GM23338 (cell line): ENCODE measurements around the gene SEC61G. TPM values are rescaled to one million over a fixed set of nuclear protein-coding genes. Genes with fewer than 3 reads are reported as not detected.

ENCODE experiments used
- ATAC-seq: fragments of 200-7000 bp; cut with Tn5 transposase; 3 replicates; pipeline ENCODE4 v1.9.1; 2020
- DNase-seq: peaks from one replicate; pipeline ENCODE4 v3.0.0-alpha.2; 2015; ENCODE audit warnings: low spot score
- H2AFZ ChIP-seq: fragments of 200-600 bp; sonication (generic); 2 replicates; pipeline ENCODE4 v1.8.0; 2016; ENCODE audit warnings: antibody characterized with exemption, mild to moderate bottlenecking, moderate library complexity
- H3F3A ChIP-seq: fragments of 200-600 bp; sonication (generic); replicated peaks from 2 replicates; pipeline ENCODE4 v1.8.0; 2017; ENCODE audit warnings: antibody characterized with exemption, mixed run types, low read depth
- H3K27ac ChIP-seq: fragments of 200-600 bp; sonication (generic); 2 replicates; pipeline ENCODE4 v1.6.1; 2016; ENCODE audit warnings: low read depth
- H3K27me3 ChIP-seq: fragments of 200-600 bp; sonication (generic); 2 replicates; pipeline ENCODE4 v1.8.0; 2016; ENCODE audit warnings: mild to moderate bottlenecking, mixed run types, moderate library complexity; ENCODE audit not compliant: insufficient read depth
- H3K36me3 ChIP-seq: fragments of 200-600 bp; sonication (generic); 2 replicates; pipeline ENCODE4 v1.8.0; 2016; ENCODE audit warnings: mild to moderate bottlenecking; ENCODE audit not compliant: insufficient read depth
- H3K4me1 ChIP-seq: fragments of 200-600 bp; sonication (generic); 2 replicates; pipeline ENCODE4 v1.8.0; 2016; ENCODE audit warnings: mild to moderate bottlenecking, moderate library complexity; ENCODE audit not compliant: insufficient read depth
- H3K4me2 ChIP-seq: fragments of 200-600 bp; sonication (generic); 2 replicates; pipeline ENCODE4 v1.7.1; 2017; ENCODE audit warnings: mixed run types
- H3K4me3 ChIP-seq: fragments of 200-600 bp; sonication (generic); 2 replicates; pipeline ENCODE4 v1.6.1; 2016; ENCODE audit warnings: mixed run types
- H3K79me2 ChIP-seq: fragments of 200-600 bp; sonication (generic); replicated peaks from 2 replicates; pipeline ENCODE4 v1.8.0; 2017; ENCODE audit warnings: mild to moderate bottlenecking; ENCODE audit not compliant: insufficient read depth
- H3K9me2 ChIP-seq: fragments of 200-600 bp; sonication (generic); 2 replicates; pipeline ENCODE4 v1.8.0; 2017; ENCODE audit not compliant: insufficient read depth
- H4K20me1 ChIP-seq: fragments of 200-600 bp; sonication (generic); replicated peaks from 2 replicates; pipeline ENCODE4 v1.8.0; 2017; ENCODE audit warnings: mild to moderate bottlenecking; ENCODE audit not compliant: insufficient read depth
- H3K27ac Mint-ChIP-seq: 2 replicates; pipeline ENCODE4 v1.8.0; 2020; ENCODE audit warnings: inconsistent platforms, mild to moderate bottlenecking, moderate library complexity, mixed read lengths
- H3K27me3 Mint-ChIP-seq: 3 replicates; pipeline ENCODE4 v1.8.0; 2022; ENCODE audit warnings: low read depth, mild to moderate bottlenecking, moderate library complexity, mixed read lengths, inconsistent platforms; ENCODE audit not compliant: insufficient read depth, poor library complexity
- H3K36me3 Mint-ChIP-seq: 3 replicates; pipeline ENCODE4 v1.8.0; 2021; ENCODE audit warnings: low read depth, mild to moderate bottlenecking, inconsistent platforms, moderate library complexity, mixed read lengths
- H3K4me1 Mint-ChIP-seq: 3 replicates; pipeline ENCODE4 v1.8.0; 2020; ENCODE audit warnings: mild to moderate bottlenecking, inconsistent platforms, mixed read lengths
- H3K4me3 Mint-ChIP-seq: 3 replicates; pipeline ENCODE4 v1.8.0; 2021; ENCODE audit warnings: moderate library complexity, mild to moderate bottlenecking, inconsistent platforms, mixed read lengths
- H3K9me3 Mint-ChIP-seq: 3 replicates; pipeline ENCODE4 v1.8.0; 2020; ENCODE audit warnings: moderate library complexity, mild to moderate bottlenecking, inconsistent platforms, mixed read lengths
- CTCF ChIP-seq, 2 experiments: fragments of 200-600 bp in 1 of 2; sonication (generic) in 1 of 2; conservative IDR thresholded peaks; 2 replicates each; pipeline versions ENCODE4 v1.5.1 to v1.6.1; 2016 to 2017; ENCODE audit warnings: antibody characterized with exemption in 2 of 2, low read depth in 2 of 2, mild to moderate bottlenecking in 2 of 2, moderate library complexity in 1 of 2
- ETS1 ChIP-seq: IDR thresholded peaks from 2 replicates; pipeline ENCODE4 v1.6.1; 2016; ENCODE audit warnings: antibody characterized with exemption
- EZH2 ChIP-seq: fragments of 200-600 bp; sonication (generic); IDR thresholded peaks from one replicate; pipeline ENCODE4 v1.8.0; 2017; ENCODE audit warnings: antibody characterized with exemption, mild to moderate bottlenecking, low read depth; ENCODE audit not compliant: unreplicated experiment
- EZH2phosphoT487 ChIP-seq: fragments of 200-600 bp; sonication (generic); IDR thresholded peaks from one replicate; pipeline ENCODE4 v1.8.1; 2018; ENCODE audit warnings: antibody characterized with exemption; ENCODE audit not compliant: unreplicated experiment
- NANOG ChIP-seq: IDR thresholded peaks from 2 replicates; pipeline ENCODE4 v1.6.1; 2016; ENCODE audit warnings: antibody characterized with exemption, borderline replicate concordance
- STAT1 ChIP-seq: IDR thresholded peaks from one replicate; pipeline ENCODE4 v1.6.1; 2016; ENCODE audit warnings: antibody characterized with exemption; ENCODE audit not compliant: unreplicated experiment
- ZNF462 ChIP-seq: fragments of 250-450 bp; sonication (Bioruptor Pico); IDR thresholded peaks from 2 replicates; pipeline ENCODE4 v1.5.0; 2020; ENCODE audit warnings: mild to moderate bottlenecking, moderate library complexity
- polyA plus RNA-seq: library from polyadenylated mRNA; unstranded; fragments of >200 nt; fragmentation: Nextera tagmentation; extraction: Ambion mirVana; gene quantifications from 2 replicates; pipeline ENCODE4 v1.2.1, GENCODE V29; 2016
- total RNA-seq: library from RNA; depleted of rRNA; stranded (reverse); fragments of >200 nt; shearing (Covaris generic); gene quantifications from 2 replicates; pipeline ENCODE4 v1.2.3, GENCODE V29; 2014

SEC61G gene
- total and polyA plus RNA-seq, 2 experiments from 2014 or later = 350 to 497 TPM

GRCh38 chr7:54729107-54729506 lies 29.9 kb downstream of the SEC61G start (continued):
- TF ChIP-seq NANOG (no peak), ETS1 (no peak), EZH2 (no peak), CTCF (conservative IDR thresholded peaks at IDR 0.05; ENCODE audit: low read depth in 2 of 2) (no peak), EZH2phosphoT487 (no peak)

- peak; percentile 61 for ATAC-seq
- peak; percentile 62 for DNase-seq
- TF ChIP-seq CTCF (conservative IDR thresholded peaks at IDR 0.05; ENCODE audit: low read depth in 2 of 2) (no peak), ZNF462 (CRISPR knock-in tag) (peak; percentile 58; the same call in 1 of the 2 replicates), STAT1 (no peak)
- H3K27me3 ChIP-seq = no peaks in the 10 kb centered on the region
- Mint-ChIP-seq H3K4me3 (no peak overlapping the region), H3K27me3 (no peaks in the 10 kb centered on the region), H3K27ac (peak overlapping the region; percentile 71; the same call in 1 of the 2 replicates), H3K4me1 (peaks cover 11% of the 10 kb centered on the region; the same call in 2 of the 3 replicates), H3K9me3 (no peaks in the 10 kb centered on the region), H3K36me3 (no peaks in the 10 kb centered on the region)
- H3K36me3 ChIP-seq = no peaks in the 10 kb centered on the region
- no peak overlapping the region for H3K4me3 ChIP-seq
- H3K4me1 ChIP-seq = peaks cover 5% of the 10 kb centered on the region
- H3K4me2 ChIP-seq = peak overlapping the region; percentile 11; the same call in 1 of the 2 replicates
- H2AFZ ChIP-seq = no peak overlapping the region
- H3K9me2 ChIP-seq = no peaks in the 10 kb centered on the region
- H3K27ac ChIP-seq = no peak overlapping the region
- H4K20me1 ChIP-seq = no peaks in the 10 kb centered on the region
- H3K79me2 ChIP-seq = no peaks in the 10 kb centered on the region
- H3F3A ChIP-seq = no peaks in the 10 kb centered on the region
Measured at GRCh38 chr7:54728411-54728810, 30.6 kb downstream of the SEC61G start.
